Upper lobe of left lung (tissue), 6 donors: Measurements from ENCODE around the gene DDX31. TPM values are rescaled to one million over a fixed set of nuclear protein-coding genes. Genes with fewer than 3 reads are reported as not detected.

Experiments used
- ATAC-seq, 2 donors: fragments of 200-7000 bp; cut with Tn5 transposase; one replicate each; pipeline ENCODE4 v1.9.1; 2022; ENCODE audit warnings: mild to moderate bottlenecking in 2 of 2, moderate library complexity in 2 of 2; ENCODE audit not compliant: low FRiP score in 2 of 2
- DNase-seq, 2 donors: peaks; one replicate each; pipeline ENCODE4 v3.0.0-alpha.2; 2019 to 2020
- H3K27ac ChIP-seq, 4 donors: fragments of 200-600 bp; sonication (generic); one replicate each; pipeline ENCODE4 v1.5.1; 2016 to 2019
- H3K27me3 ChIP-seq, 4 donors: fragments of 200-600 bp; sonication (generic); one replicate each; pipeline ENCODE4 v1.5.1; 2017 to 2019
- H3K36me3 ChIP-seq, 4 donors: fragments of 200-600 bp; sonication (generic); one replicate each; pipeline ENCODE4 v1.5.1; 2016 to 2019
- H3K4me1 ChIP-seq, 4 donors: fragments of 200-600 bp; sonication (generic); one replicate each; pipeline ENCODE4 v1.5.1; 2018 to 2019
- H3K4me3 ChIP-seq, 4 donors: fragments of 200-600 bp; sonication (generic); one replicate each; pipeline ENCODE4 v1.5.1; 2017 to 2019; ENCODE audit warnings: mild to moderate bottlenecking in 2 of 4, moderate library complexity in 1 of 4
- H3K9me3 ChIP-seq, 4 donors: fragments of 200-600 bp; sonication (generic); one replicate each; pipeline ENCODE4 v1.5.1; 2018 to 2019
- EP300 ChIP-seq, 4 donors: sonication (generic); formaldehyde crosslinking; IDR thresholded peaks; one replicate each; pipeline ENCODE4 v1.5.1; 2017; ENCODE audit warnings: antibody characterized with exemption in 4 of 4, control low read depth in 2 of 4
- POLR2A ChIP-seq, 4 donors: fragments of 450-650 bp; IDR thresholded peaks; one replicate each; pipeline ENCODE4 v1.5.1; 2016 to 2017; ENCODE audit warnings: antibody characterized with exemption in 4 of 4, mild to moderate bottlenecking in 2 of 4
- POLR2AphosphoS5 ChIP-seq, 2 donors: sonication (generic); formaldehyde crosslinking; IDR thresholded peaks; one replicate each; pipeline ENCODE4 v1.5.1; 2017; ENCODE audit warnings: antibody characterized with exemption in 2 of 2
- WGBS, 2 donors: methylation state at CpG; one replicate each; pipeline ENCODE4 v1.1.5; 2017 to 2018; 5-methylcytosine and 5-hydroxymethylcytosine counted together
- total RNA-seq, 6 donors: library from RNA; depleted of rRNA in 4 of 6; stranded (reverse); fragments of >200 nt in 4 of 6; gene quantifications; one replicate each; pipeline versions ENCODE4 v1.1.0 to v1.2.1, GENCODE V29; 2016 to 2021
- TF ChIP-seq, protein P1 (sequence below), 6 experiments: fragments of 450-650 bp in 4 of 6; fragments of 200-600 bp in 2 of 6; sonication (generic) in 2 of 6; IDR thresholded peaks; one replicate each; pipeline ENCODE4 v1.5.1; 2016 to 2019; ENCODE audit warnings: antibody characterized with exemption in 6 of 6
- donor health status: DM: no; HTN: no; CAD: no; lungs with moderate emphysema.
- donor health status: DM: no; HTN: yes; CAD: no; lungs with severe emphysema.

Gene DDX31
- total RNA-seq, 6 donors from 2014 or later: 13.5 to 22.1 (median 18.8) TPM

DNA sequence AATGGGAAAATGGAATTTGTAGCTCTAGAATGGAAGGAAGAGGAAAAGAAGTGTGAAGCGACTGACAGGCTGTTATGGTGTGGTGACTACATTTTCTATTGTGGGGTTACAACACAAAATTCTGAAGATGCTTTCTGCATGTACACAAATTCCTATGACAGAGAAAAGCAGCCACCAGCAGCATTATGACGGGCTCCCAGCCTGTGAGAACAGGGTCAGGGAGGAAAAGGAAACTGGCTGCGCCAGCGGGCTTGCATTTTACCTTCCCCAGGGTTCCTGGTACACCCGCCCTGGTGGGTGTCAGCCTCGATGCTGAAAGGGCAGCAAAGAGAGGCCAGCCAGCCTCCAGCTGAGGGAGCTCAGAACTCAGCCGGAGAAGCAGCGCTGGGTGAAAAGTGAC, 41.0 kb downstream of the DDX31 start:
- no peaks in the 10 kb centered on the region for H3K27me3 ChIP-seq
- no peak overlapping the region for H3K27ac ChIP-seq
- no peak overlapping the region for H3K4me3 ChIP-seq
- H3K4me1 ChIP-seq: no peaks in the 10 kb centered on the region
- H3K9me3 ChIP-seq: no peaks in the 10 kb centered on the region
- TF ChIP-seq, protein P1, sequence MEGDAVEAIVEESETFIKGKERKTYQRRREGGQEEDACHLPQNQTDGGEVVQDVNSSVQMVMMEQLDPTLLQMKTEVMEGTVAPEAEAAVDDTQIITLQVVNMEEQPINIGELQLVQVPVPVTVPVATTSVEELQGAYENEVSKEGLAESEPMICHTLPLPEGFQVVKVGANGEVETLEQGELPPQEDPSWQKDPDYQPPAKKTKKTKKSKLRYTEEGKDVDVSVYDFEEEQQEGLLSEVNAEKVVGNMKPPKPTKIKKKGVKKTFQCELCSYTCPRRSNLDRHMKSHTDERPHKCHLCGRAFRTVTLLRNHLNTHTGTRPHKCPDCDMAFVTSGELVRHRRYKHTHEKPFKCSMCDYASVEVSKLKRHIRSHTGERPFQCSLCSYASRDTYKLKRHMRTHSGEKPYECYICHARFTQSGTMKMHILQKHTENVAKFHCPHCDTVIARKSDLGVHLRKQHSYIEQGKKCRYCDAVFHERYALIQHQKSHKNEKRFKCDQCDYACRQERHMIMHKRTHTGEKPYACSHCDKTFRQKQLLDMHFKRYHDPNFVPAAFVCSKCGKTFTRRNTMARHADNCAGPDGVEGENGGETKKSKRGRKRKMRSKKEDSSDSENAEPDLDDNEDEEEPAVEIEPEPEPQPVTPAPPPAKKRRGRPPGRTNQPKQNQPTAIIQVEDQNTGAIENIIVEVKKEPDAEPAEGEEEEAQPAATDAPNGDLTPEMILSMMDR (IDR thresholded peaks at IDR 0.05): no peak
- TF ChIP-seq POLR2AphosphoS5 (IDR thresholded peaks at IDR 0.05) (no peak), POLR2A (IDR thresholded peaks at IDR 0.05) (no peak), EP300 (IDR thresholded peaks at IDR 0.05) (no peak)
- WGBS, 2 donors: 92 to 93% methylated on average over 8 of the region's 8 CpGs
- ATAC-seq: no peak
- H3K36me3 ChIP-seq: peaks cover 15 to 75% (median 50%) of the 10 kb centered on the region in 4 donors
- DNase-seq: no peak

DNA sequence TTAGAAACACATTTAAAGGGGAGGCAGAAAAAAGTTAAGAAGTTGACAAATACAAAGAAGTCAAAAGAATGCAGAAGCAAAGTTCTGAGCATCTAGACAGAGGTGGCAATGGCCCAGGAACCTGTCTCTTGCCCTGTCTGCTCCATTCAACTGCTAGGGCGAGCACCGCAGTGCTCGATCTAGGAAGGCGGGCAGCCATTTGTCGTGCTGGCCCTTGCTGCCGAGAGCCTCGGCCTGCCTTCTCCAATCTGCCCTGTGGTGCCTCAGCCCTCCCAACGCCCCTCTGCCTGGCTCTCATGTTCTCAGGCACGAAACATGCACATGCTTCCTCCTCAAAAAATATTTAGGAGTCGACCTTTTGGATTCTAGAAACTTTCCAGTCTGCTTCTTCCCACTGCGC, 42.2 kb downstream of the DDX31 start:
- Histone ChIP-seq H3K27me3 (no peaks in the 10 kb centered on the region), H3K4me3 (no peak overlapping the region), H3K9me3 (no peaks in the 10 kb centered on the region), H3K27ac (no peak overlapping the region), H3K4me1 (no peaks in the 10 kb centered on the region), H3K36me3 (peaks cover 15 to 77% (median 50%) of the 10 kb centered on the region in 4 donors)
- DNase-seq: no peak
- ATAC-seq: no peak
- 93 to 96% methylated on average over 11 of the region's 11 CpGs for WGBS, 2 donors
- no peak for TF ChIP-seq POLR2AphosphoS5 (IDR thresholded peaks at IDR 0.05)
- TF ChIP-seq, protein P1 (IDR thresholded peaks at IDR 0.05): no peak
- no peak for TF ChIP-seq EP300 (IDR thresholded peaks at IDR 0.05)
- TF ChIP-seq POLR2A (IDR thresholded peaks at IDR 0.05): no peak

DNA sequence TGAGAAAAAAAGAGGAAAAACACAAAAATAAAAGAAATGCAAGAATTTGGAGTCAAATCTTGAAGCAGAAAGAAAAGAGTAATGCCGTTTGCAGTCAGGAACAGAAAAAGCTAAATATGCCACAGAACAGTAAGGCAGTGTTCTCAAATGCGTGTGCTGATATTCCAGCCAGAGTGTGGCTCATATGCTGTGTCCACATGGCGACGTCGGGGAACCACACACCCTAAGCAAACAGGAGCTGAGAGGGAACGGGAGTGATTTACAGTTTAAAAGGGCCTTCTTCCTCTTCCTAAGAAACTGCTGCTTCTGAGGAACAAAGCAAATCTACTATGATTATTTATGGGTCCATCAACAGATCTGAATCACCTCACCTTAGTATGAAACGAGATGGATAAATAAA, 42.7 kb downstream of the DDX31 start:
- Histone ChIP-seq H3K27ac (no peak overlapping the region), H3K4me3 (no peak overlapping the region), H3K27me3 (no peaks in the 10 kb centered on the region), H3K36me3 (peaks cover 15 to 79% (median 50%) of the 10 kb centered on the region in 4 donors), H3K4me1 (no peaks in the 10 kb centered on the region), H3K9me3 (no peaks in the 10 kb centered on the region)
- ATAC-seq (no peak), DNase-seq (no peak)
- TF ChIP-seq EP300 (IDR thresholded peaks at IDR 0.05): no peak
- no peak for TF ChIP-seq POLR2AphosphoS5 (IDR thresholded peaks at IDR 0.05)
- TF ChIP-seq POLR2A (IDR thresholded peaks at IDR 0.05): no peak
- 83 to 84% methylated on average over 7 of the region's 7 CpGs for WGBS, 2 donors

DNA sequence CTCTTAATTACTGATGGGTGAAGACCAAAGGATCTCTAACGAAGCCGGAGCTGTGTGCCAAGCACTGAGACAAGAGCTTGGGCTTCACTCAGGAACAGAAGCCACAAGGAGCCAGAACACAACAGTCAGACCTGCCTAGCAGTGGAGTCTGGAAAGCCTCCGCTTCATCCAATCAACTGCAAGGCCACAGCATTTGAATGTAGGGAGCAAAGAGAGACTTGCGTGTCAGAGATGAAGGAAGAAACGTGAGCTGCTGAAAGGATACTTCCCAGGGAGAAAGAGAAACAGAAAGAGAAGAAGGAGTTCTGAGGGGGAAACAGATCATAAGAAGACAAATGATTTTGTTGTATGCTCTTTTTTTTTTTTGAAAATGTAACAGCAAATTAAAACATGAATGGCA, 43.5 kb downstream of the DDX31 start:
- Histone ChIP-seq H3K9me3 (no peaks in the 10 kb centered on the region), H3K27me3 (no peaks in the 10 kb centered on the region), H3K4me3 (no peak overlapping the region), H3K27ac (no peak overlapping the region), H3K4me1 (no peaks in the 10 kb centered on the region), H3K36me3 (peaks cover 15 to 79% (median 44%) of the 10 kb centered on the region in 4 donors)
- WGBS, 2 donors: 87 to 91% methylated on average over 5 of the region's 5 CpGs
- no peak for DNase-seq
- TF ChIP-seq, protein P1 (IDR thresholded peaks at IDR 0.05): no peak
- TF ChIP-seq POLR2A (IDR thresholded peaks at IDR 0.05) (no peak), POLR2AphosphoS5 (IDR thresholded peaks at IDR 0.05) (no peak), EP300 (IDR thresholded peaks at IDR 0.05) (no peak)
- no peak for ATAC-seq

DNA sequence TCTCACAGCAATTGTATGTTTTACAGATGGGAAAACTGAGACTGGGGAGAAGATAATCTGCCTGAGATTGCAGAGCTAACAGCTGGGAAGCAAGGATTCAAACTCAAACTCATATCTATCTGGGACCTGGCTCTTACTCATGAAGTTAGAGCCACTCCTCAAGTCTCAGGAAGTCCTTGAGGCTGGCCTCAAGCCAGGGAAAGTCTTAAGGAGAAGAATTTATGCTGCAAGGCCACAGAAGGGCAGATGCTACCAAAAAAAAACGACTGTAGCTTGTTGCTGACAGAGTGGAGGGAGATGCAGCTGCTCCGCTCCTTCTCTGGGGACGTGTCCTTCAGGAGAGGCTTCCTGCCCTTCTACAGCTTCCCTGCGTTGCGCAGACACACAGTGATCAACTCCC, 47.6 kb downstream of the DDX31 start:
- Histone ChIP-seq H3K4me1 (no peaks in the 10 kb centered on the region), H3K9me3 (no peaks in the 10 kb centered on the region), H3K27me3 (no peaks in the 10 kb centered on the region), H3K4me3 (no peak overlapping the region), H3K36me3 (peaks cover 0 to 64% (median 31%) of the 10 kb centered on the region in 4 donors), H3K27ac (no peak overlapping the region)
- ATAC-seq: no peak
- DNase-seq: peak in 1 of 2 donors; percentile 72
- 68 to 82% methylated on average over 5 of the region's 5 CpGs for WGBS, 2 donors
- TF ChIP-seq EP300 (IDR thresholded peaks at IDR 0.05) (no peak), POLR2A (IDR thresholded peaks at IDR 0.05) (no peak), POLR2AphosphoS5 (IDR thresholded peaks at IDR 0.05) (no peak)
- TF ChIP-seq, protein P1 (IDR thresholded peaks at IDR 0.05): no peak
